ENCODE results near the gene MTF2.

Gene MTF2

DNA sequence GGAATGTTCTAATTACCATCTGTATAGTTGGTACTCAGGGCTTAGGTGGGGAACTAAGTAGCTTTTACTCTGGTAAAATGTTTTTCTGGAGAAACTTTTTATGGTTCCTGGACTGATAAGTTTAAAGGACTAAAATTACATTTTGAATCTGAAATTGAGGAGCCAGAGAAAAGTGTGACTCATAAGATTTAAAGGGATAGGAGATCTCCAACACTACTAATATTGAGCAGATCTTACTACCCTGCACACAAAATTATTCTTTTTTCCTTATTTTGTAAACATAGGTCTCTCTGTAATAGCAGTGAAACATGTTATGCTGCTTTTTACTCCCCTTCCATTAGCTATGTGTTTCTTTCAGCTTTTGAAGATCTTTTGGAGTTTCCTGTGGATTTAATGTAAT lies 32.5 kb downstream of the MTF2 start:
- Histone ChIP-seq H3K4me2 (ENCODE audit: low read length) (peak overlapping the region; percentile 31), H3F3A (ENCODE audit: control insufficient read depth, insufficient read depth) (peaks cover 15% of the 10 kb centered on the region; the same call in 1 of the 2 replicates), H3K27me3 (ENCODE audit: control insufficient read depth, low read length) (no peaks in the 10 kb centered on the region), H3K4me3 (ENCODE audit: low read length) (no peak overlapping the region), H3K4me1 (ENCODE audit: control insufficient read depth, low read length) (peaks cover 43% of the 10 kb centered on the region), H4K20me1 (ENCODE audit: control insufficient read depth, insufficient read depth, low read depth, low read length) (peaks cover 16% of the 10 kb centered on the region), H3K27ac (ENCODE audit: low read depth, low read length) (peak overlapping the region; percentile 33; the same call in 1 of the 2 replicates), H3K79me2 (ENCODE audit: control insufficient read depth, low read length) (peaks cover 88% of the 10 kb centered on the region), H3K9me2 (replicated peaks; ENCODE audit: control insufficient read depth, low read length) (no peaks in the 10 kb centered on the region), H3K9me3 (ENCODE audit: control insufficient read depth, insufficient read depth, low read length) (peaks cover 6% of the 10 kb centered on the region; the same call in 1 of the 2 replicates), H3K36me3 (ENCODE audit: control insufficient read depth, low read length) (peaks cover 90% of the 10 kb centered on the region)
- no peak for TF ChIP-seq CTCF (IDR thresholded peaks at IDR 0.05; ENCODE audit: low read depth, low read length, poor library complexity, severe bottlenecking)
- TF ChIP-seq EZH2phosphoT487 (IDR thresholded peaks at IDR 0.05; ENCODE audit: borderline replicate concordance, low read length): no peak

- TF ChIP-seq EZH2phosphoT487 (IDR thresholded peaks at IDR 0.05; ENCODE audit: borderline replicate concordance, low read length) (no peak), CTCF (IDR thresholded peaks at IDR 0.05; ENCODE audit: low read depth, low read length, poor library complexity, severe bottlenecking) (no peak)
- Histone ChIP-seq H3K4me2 (ENCODE audit: low read length) (no peak overlapping the region), H3K27me3 (ENCODE audit: control insufficient read depth, low read length) (no peaks in the 10 kb centered on the region), H3K4me3 (ENCODE audit: low read length) (no peak overlapping the region), H3K9me3 (ENCODE audit: control insufficient read depth, insufficient read depth, low read length) (no peaks in the 10 kb centered on the region), H3K36me3 (ENCODE audit: control insufficient read depth, low read length) (peaks cover 90% of the 10 kb centered on the region), H4K20me1 (ENCODE audit: control insufficient read depth, insufficient read depth, low read depth, low read length) (peaks cover 15% of the 10 kb centered on the region), H3K9me2 (replicated peaks; ENCODE audit: control insufficient read depth, low read length) (no peaks in the 10 kb centered on the region), H3K4me1 (ENCODE audit: control insufficient read depth, low read length) (peaks cover 40% of the 10 kb centered on the region), H3K79me2 (ENCODE audit: control insufficient read depth, low read length) (peaks cover 77% of the 10 kb centered on the region), H3F3A (ENCODE audit: control insufficient read depth, insufficient read depth) (peaks cover 19% of the 10 kb centered on the region; the same call in 1 of the 2 replicates), H3K27ac (ENCODE audit: low read depth, low read length) (no peak overlapping the region)
These were observed 34.0 kb downstream of the MTF2 start for GRCh38 chr1:93113127-93113526.

- no peaks in the 10 kb centered on the region for H3K27me3 ChIP-seq (ENCODE audit: control insufficient read depth, low read length)
- H3K4me3 ChIP-seq (ENCODE audit: low read length): no peak overlapping the region
- H3F3A ChIP-seq (ENCODE audit: control insufficient read depth, insufficient read depth): peaks cover 21% of the 10 kb centered on the region; the same call in 1 of the 2 replicates
- H3K4me1 ChIP-seq (ENCODE audit: control insufficient read depth, low read length): peaks cover 30% of the 10 kb centered on the region
- no peak overlapping the region for H3K27ac ChIP-seq (ENCODE audit: low read depth, low read length)
- H3K9me3 ChIP-seq (ENCODE audit: control insufficient read depth, insufficient read depth, low read length): no peaks in the 10 kb centered on the region
- no peaks in the 10 kb centered on the region for H3K9me2 ChIP-seq (replicated peaks; ENCODE audit: control insufficient read depth, low read length)
- no peak overlapping the region for H3K4me2 ChIP-seq (ENCODE audit: low read length)
- TF ChIP-seq CTCF (IDR thresholded peaks at IDR 0.05; ENCODE audit: low read depth, low read length, poor library complexity, severe bottlenecking): no peak
- TF ChIP-seq EZH2phosphoT487 (IDR thresholded peaks at IDR 0.05; ENCODE audit: borderline replicate concordance, low read length): no peak
- peaks cover 64% of the 10 kb centered on the region for H3K79me2 ChIP-seq (ENCODE audit: control insufficient read depth, low read length)
- peaks cover 93% of the 10 kb centered on the region for H3K36me3 ChIP-seq (ENCODE audit: control insufficient read depth, low read length)
- peaks cover 12% of the 10 kb centered on the region for H4K20me1 ChIP-seq (ENCODE audit: control insufficient read depth, insufficient read depth, low read depth, low read length)
These were observed 35.3 kb downstream of the MTF2 start for GRCh38 chr1:93114391-93114790.
